Measurements from ENCODE around the gene CCDC60.

DNA sequence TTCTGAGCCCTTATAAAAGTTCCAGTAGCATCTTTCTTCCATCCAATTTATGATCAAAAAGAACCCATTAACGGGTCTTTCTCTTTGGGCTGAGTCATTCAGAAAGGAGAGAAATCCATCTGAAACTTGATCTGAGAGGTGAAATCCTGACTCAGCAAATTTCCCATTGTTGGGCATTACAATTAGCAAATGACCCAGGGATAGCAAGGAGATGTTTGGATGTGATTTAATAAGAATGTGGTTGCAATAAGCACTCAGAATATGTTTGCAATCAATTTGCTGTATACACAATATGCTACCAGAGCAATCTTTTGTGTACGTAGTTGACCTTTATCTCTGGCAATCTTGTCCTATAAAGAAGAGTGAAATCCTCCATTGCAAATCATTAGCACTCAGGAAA lies 122.7 kb downstream of the CCDC60 start:
- TF ChIP-seq POLR2AphosphoS5 (IDR thresholded peaks at IDR 0.05; ENCODE audit: low read depth, low read length) (no peak), SIN3A (IDR thresholded peaks at IDR 0.05; ENCODE audit: borderline replicate concordance, insufficient read depth, low read length) (no peak), REST (IDR thresholded peaks at IDR 0.05; ENCODE audit: insufficient read depth in 1 of 2, low read depth in 2 of 2, low read length in 2 of 2) (no peak)
